Measurements from ENCODE around the gene CIDEB.

CIDEB gene

GRCh38 chr14:24308342-24309124, 756 bp upstream of the CIDEB start:
- Histone ChIP-seq H3K4me3 (ENCODE audit: low read depth, low read length) (no peak overlapping the region), H3K27me3 (replicated peaks) (no peaks in the 10 kb centered on the region), H3K27ac (no peak overlapping the region), H3K36me3 (replicated peaks) (peaks cover 30% of the 10 kb centered on the region)
- in situ Hi-C loops (cut with HindIII; ENCODE audit: low pct_ligation_motif_present, low sequenced_read_pairs) = no loop called here
- TF ChIP-seq CTCF (IDR thresholded peaks at IDR 0.05; ENCODE audit: low read depth, low read length, missing control alignments) = no peak
- no peak for DNase-seq

GRCh38 chr14:24307156-24307574, 612 bp downstream of the CIDEB start:
- DNase-seq = no peak
- Histone ChIP-seq H3K4me3 (ENCODE audit: low read depth, low read length) (no peak overlapping the region), H3K27me3 (replicated peaks) (no peaks in the 10 kb centered on the region), H3K27ac (no peak overlapping the region), H3K36me3 (replicated peaks) (peaks cover 42% of the 10 kb centered on the region)
- in situ Hi-C loops (cut with HindIII; ENCODE audit: low pct_ligation_motif_present, low sequenced_read_pairs) = no loop called here
- TF ChIP-seq CTCF (IDR thresholded peaks at IDR 0.05; ENCODE audit: low read depth, low read length, missing control alignments) = no peak

- in situ Hi-C loops (cut with HindIII; ENCODE audit: low pct_ligation_motif_present, low sequenced_read_pairs) = no loop called here
- Histone ChIP-seq H3K36me3 (replicated peaks) (peaks cover 50% of the 10 kb centered on the region), H3K27me3 (replicated peaks) (no peaks in the 10 kb centered on the region), H3K4me3 (ENCODE audit: low read depth, low read length) (no peak overlapping the region), H3K27ac (no peak overlapping the region)
- no peak for DNase-seq
- TF ChIP-seq CTCF (IDR thresholded peaks at IDR 0.05; ENCODE audit: low read depth, low read length, missing control alignments) = no peak
Measured at GRCh38 chr14:24304019-24304387, 3.8 kb downstream of the CIDEB start.

GRCh38 chr14:24300326-24300980, 7.3 kb downstream of the CIDEB start:
- in situ Hi-C loops (cut with HindIII; ENCODE audit: low pct_ligation_motif_present, low sequenced_read_pairs) = no loop called here
- Histone ChIP-seq H3K27me3 (replicated peaks) (no peaks in the 10 kb centered on the region), H3K36me3 (replicated peaks) (peaks cover 45% of the 10 kb centered on the region), H3K4me3 (ENCODE audit: low read depth, low read length) (peak overlapping the region; percentile 98), H3K27ac (no peak overlapping the region)
- no peak for TF ChIP-seq CTCF (IDR thresholded peaks at IDR 0.05; ENCODE audit: low read depth, low read length, missing control alignments)
- DNase-seq = no peak

GRCh38 chr14:24299255-24300191, 8.3 kb downstream of the CIDEB start, which contains the start of the genes DHRS1 and NOP9:
Gene DHRS1 (minus strand): TSS chr14:24299780. CDS start chr14:24299106, 674 bp downstream.
Gene NOP9 (plus strand): TSS chr14:24299850. CDS start chr14:24299955, 105 bp downstream.
- Histone ChIP-seq H3K27ac (peak within 1 kb of the TSS; percentile 60), H3K4me3 (ENCODE audit: low read depth, low read length) (peak within 1 kb of the TSS; percentile 98), H3K36me3 (replicated peaks) (peaks cover 37% of the 10 kb centered on the region), H3K27me3 (replicated peaks) (no peaks in the 10 kb centered on the region)
- DNase-seq = peak; percentile 83
- no peak for TF ChIP-seq CTCF (IDR thresholded peaks at IDR 0.05; ENCODE audit: low read depth, low read length, missing control alignments)
- in situ Hi-C loops (cut with HindIII; ENCODE audit: low pct_ligation_motif_present, low sequenced_read_pairs) = loop anchor here (10.0 kb wide), 1 partner anchor 55 kb away; the partner anchor contains the start of gene TINF2
